GM12878 (cell line): ENCODE data around the gene CCDC68. TPM values are rescaled to one million over a fixed set of nuclear protein-coding genes. Genes with fewer than 3 reads are reported as not detected.

ENCODE experiments used
- ATAC-seq: fragments of 200-7000 bp; cut with Tn5 transposase; 3 replicates; pipeline ENCODE4 v1.9.1; 2020; ENCODE audit warnings: mild to moderate bottlenecking, moderate library complexity
- BruUV-seq: library from RNA; stranded (reverse); fragments of 400-500 nt; replicated peaks from 2 replicates; lab custom pipeline; 2021; lab: Mats Ljungman, UMichigan
- CTCF ChIA-PET: fragments of 300-600 bp; sonication (Branson Sonifier 250); formaldehyde crosslinking; extraction: SDS; loops from one replicate; lab custom pipeline; 2021; ENCODE audit warnings: inconsistent platforms; lab: Yijun Ruan, JAX
- POLR2A ChIA-PET: fragments of 350-600 bp; formaldehyde crosslinking; extraction: SDS; loops from one replicate; lab custom pipeline; 2021; ENCODE audit warnings: inconsistent platforms; lab: Charles Lee
- RAD21 ChIA-PET: fragments of 300-600 bp; sonication (Branson Sonifier 250); formaldehyde crosslinking; loops from one replicate; lab custom pipeline; 2023; ENCODE audit warnings: antibody characterized with exemption; ENCODE audit not compliant: unreplicated experiment; lab: Charles Lee
- SMC1A ChIA-PET: fragments of 300-600 bp; sonication (Branson Sonifier 250); formaldehyde crosslinking; loops from one replicate; lab custom pipeline; 2023; ENCODE audit not compliant: unreplicated experiment, uncharacterized antibody; lab: Charles Lee
- DNase-seq: peaks from one replicate; pipeline ENCODE4 v3.0.0-alpha.2; 2011; ENCODE audit warnings: low read depth, low spot score
- FAIRE-seq: peaks from 3 replicates; lab custom pipeline; 2011; peaks lifted over from hg19 to GRCh38; lab: Jason Lieb, UNC
- H2AFZ ChIP-seq: 2 replicates; pipeline ENCODE4 v1.6.0; 2011; ENCODE audit warnings: low read depth, low read length, control low read depth; ENCODE audit not compliant: control insufficient read depth
- H3K27ac ChIP-seq: 2 replicates; pipeline ENCODE4 v1.5.1; 2011; ENCODE audit warnings: control low read depth; ENCODE audit not compliant: control insufficient read depth, insufficient read depth
- H3K27me3 ChIP-seq, 2 experiments: replicated peaks in 1 of 2; 2 replicates each; pipeline versions ENCODE4 v1.6.0 to v1.6.1; 2011; ENCODE audit warnings: low read length in 1 of 2; ENCODE audit not compliant: control insufficient read depth in 2 of 2, insufficient read depth in 2 of 2
- H3K36me3 ChIP-seq, 2 experiments: 2 replicates each; pipeline ENCODE4 v1.5.1; 2011; ENCODE audit warnings: low read length in 1 of 2; ENCODE audit not compliant: control insufficient read depth in 2 of 2, insufficient read depth in 2 of 2
- H3K4me1 ChIP-seq: 2 replicates; pipeline ENCODE4 v1.6.1; 2011; ENCODE audit warnings: mild to moderate bottlenecking, low read length, moderate library complexity, mixed read lengths; ENCODE audit not compliant: control insufficient read depth, insufficient read depth
- H3K4me2 ChIP-seq: 2 replicates; pipeline ENCODE4 v1.6.0; 2011; ENCODE audit warnings: control low read depth; ENCODE audit not compliant: control insufficient read depth, insufficient read depth
- H3K4me3 ChIP-seq: fragments of 200-600 bp; sonication (generic); 2 replicates; pipeline ENCODE4 v1.5.1; 2016
- H3K79me2 ChIP-seq: 2 replicates; pipeline ENCODE4 v1.6.0; 2011; ENCODE audit warnings: low read length; ENCODE audit not compliant: control insufficient read depth, insufficient read depth
- H3K9ac ChIP-seq: 2 replicates; pipeline ENCODE4 v1.8.0; 2011; ENCODE audit warnings: low read length, control low read depth, mixed read lengths; ENCODE audit not compliant: control insufficient read depth, insufficient read depth
- H3K9me3 ChIP-seq: replicated peaks from 3 replicates; pipeline ENCODE4 v1.5.1; 2011; ENCODE audit warnings: mild to moderate bottlenecking, low read length; ENCODE audit not compliant: control insufficient read depth, insufficient read depth
- H4K20me1 ChIP-seq: 2 replicates; pipeline ENCODE4 v1.6.0; 2011; ENCODE audit not compliant: control insufficient read depth, insufficient read depth
- ASH2L ChIP-seq: fragments of 300-600, 200-600 bp; sonication (generic); IDR thresholded peaks from 2 replicates; pipeline ENCODE4 v1.6.1; 2017; ENCODE audit warnings: low read depth, mild to moderate bottlenecking, borderline replicate concordance
- ESRRA ChIP-seq: IDR thresholded peaks from 2 replicates; pipeline ENCODE4 v1.6.1; 2012; ENCODE audit warnings: mild to moderate bottlenecking, low read length, improper control_type of control experiment
- JUNB ChIP-seq: IDR thresholded peaks from 2 replicates; pipeline ENCODE4 v1.6.1; 2016; ENCODE audit warnings: antibody characterized with exemption, mild to moderate bottlenecking
- KLF5 ChIP-seq: fragments of 450-650 bp; IDR thresholded peaks from 2 replicates; pipeline ENCODE4 v1.6.1; 2014; ENCODE audit warnings: mild to moderate bottlenecking; ENCODE audit not compliant: partially characterized antibody
- MEF2A ChIP-seq: IDR thresholded peaks from 2 replicates; pipeline ENCODE4 v1.6.1; 2011; ENCODE audit warnings: low read depth, mild to moderate bottlenecking, low read length, moderate library complexity; ENCODE audit not compliant: insufficient read depth
- MYB ChIP-seq: fragments of 150-350 bp; IDR thresholded peaks from 2 replicates; pipeline ENCODE4 v1.6.1; 2014; ENCODE audit warnings: mild to moderate bottlenecking, low read depth, low read length, borderline replicate concordance
- NBN ChIP-seq: fragments of 450-650 bp; IDR thresholded peaks from 2 replicates; pipeline ENCODE4 v1.6.1; 2016
- NFYA ChIP-seq: IDR thresholded peaks from 2 replicates; pipeline ENCODE4 v1.6.1; 2011; ENCODE audit warnings: low read depth, mild to moderate bottlenecking, low read length, improper control_type of control experiment, borderline replicate concordance
- NFYB ChIP-seq: IDR thresholded peaks from 2 replicates; pipeline ENCODE4 v1.6.1; 2011; ENCODE audit warnings: low read depth, mild to moderate bottlenecking, low read length, improper control_type of control experiment, moderate library complexity; ENCODE audit not compliant: insufficient read depth
- PAX5 ChIP-seq: IDR thresholded peaks from 2 replicates; pipeline ENCODE4 v1.6.1; 2011; ENCODE audit warnings: low read depth, low read length, borderline replicate concordance
- RAD51 ChIP-seq: fragments of 450-650 bp; IDR thresholded peaks from 2 replicates; pipeline ENCODE4 v1.6.1; 2016; ENCODE audit warnings: moderate library complexity, mild to moderate bottlenecking, inconsistent platforms
- RB1 ChIP-seq: fragments of 450-650 bp; formaldehyde crosslinking; IDR thresholded peaks from 2 replicates; pipeline ENCODE4 v1.6.1; 2017; ENCODE audit warnings: mild to moderate bottlenecking, borderline replicate concordance
- SREBF1 ChIP-seq: IDR thresholded peaks from 2 replicates; pipeline ENCODE4 v1.6.1; 2012; ENCODE audit warnings: mild to moderate bottlenecking, low read length
- SREBF2 ChIP-seq: IDR thresholded peaks from 2 replicates; pipeline ENCODE4 v1.6.1; 2012; ENCODE audit warnings: mild to moderate bottlenecking, low read length
- STAT3 ChIP-seq: IDR thresholded peaks from 2 replicates; pipeline ENCODE4 v1.6.1; 2011; ENCODE audit warnings: low read depth, low read length, improper control_type of control experiment
- TARDBP ChIP-seq: IDR thresholded peaks from 2 replicates; pipeline ENCODE4 v1.6.1; 2016; ENCODE audit warnings: borderline replicate concordance
- ZNF207 ChIP-seq: fragments of 450-650 bp; IDR thresholded peaks from 2 replicates; pipeline ENCODE4 v1.6.1; 2014; ENCODE audit warnings: antibody characterized with exemption, mild to moderate bottlenecking, borderline replicate concordance
- WGBS: methylation state at CpG from one replicate; pipeline ENCODE4 v1.1.6; 2016; ENCODE audit warnings: low lambda C conversion rate; ENCODE audit not compliant: insufficient replicate concordance, insufficient coverage; ENCODE audit errors: missing lambda C conversion rate; 5-methylcytosine and 5-hydroxymethylcytosine counted together
- in situ Hi-C: fragments of 300-500 bp; cut with MboI; formaldehyde crosslinking; loops from 9 replicates; pipeline ENCODE4 v1.14.3; 2018; ENCODE audit warnings: mixed read lengths
- intact Hi-C: fragments of 100-400 bp; cut with micrococcal nuclease; formaldehyde crosslinking; loops from one replicate; pipeline ENCODE4 v1.14.2; 2022; ENCODE audit not compliant: unreplicated experiment
- polyA plus RNA-seq, 11 experiments: library from polyadenylated mRNA; depleted of rRNA in 4 of 11; unstranded in 6 of 11; stranded (reverse) in 5 of 11; fragments of >200 nt; fragmentation: Nextera tagmentation in 4 of 11; fragmentation: Illumina TruSeq in 1 of 11; extraction: Ambion mirVana in 4 of 11; extraction: Trizol in 1 of 11; gene quantifications; 1 replicate in 1 of 11; 2 replicates in 10 of 11; pipeline versions ENCODE4 v1.2.1 to v1.2.3, GENCODE V29; 2011 to 2016; ENCODE audit warnings: inconsistent platforms in 2 of 11, missing spikeins in 2 of 11, low read depth in 1 of 11
- total RNA-seq, 4 experiments: library from RNA; depleted of rRNA in 3 of 4; stranded (reverse); fragments of >200 nt in 3 of 4; fragmentation: Illumina TruSeq in 1 of 4; extraction: Trizol in 1 of 4; gene quantifications; 2 replicates each; pipeline versions ENCODE4 v1.2.1 to v1.2.3, GENCODE V29; 2013 to 2021

The CCDC68 gene
- total and polyA plus RNA-seq, 10 of the 15 experiments (the other 5 are each of a cell fraction or from before 2014, with no cell fraction given): 0.04 TPM; not detected in 9

DNA sequence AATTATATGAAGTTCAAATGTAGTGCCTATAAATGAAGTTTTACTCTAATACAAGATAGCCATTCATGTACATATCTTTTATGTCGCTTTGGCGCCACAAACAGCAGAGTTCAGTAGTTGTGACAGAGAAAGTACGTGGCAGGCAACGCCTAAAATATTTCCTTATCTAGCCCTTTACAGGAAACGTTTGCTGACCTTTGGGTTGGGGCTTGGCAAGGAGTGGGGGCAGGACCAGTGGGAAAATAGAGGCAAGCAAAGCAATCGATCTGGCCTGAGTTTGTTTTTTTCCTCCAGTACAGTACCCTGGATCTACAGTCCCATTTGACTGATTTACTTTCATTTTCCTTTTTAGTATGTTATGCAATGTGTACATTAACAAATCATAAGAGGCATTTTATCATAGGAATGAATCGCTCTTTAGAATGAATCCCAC lies 13.1 kb downstream of the CCDC68 start:
- TF ChIP-seq TARDBP (no peak), MYB (no peak), SREBF1 (no peak), NFYB (no peak), JUNB (peak; percentile 47; the same call in 1 of the 2 replicates), RAD51 (no peak), MEF2A (no peak)
- Histone ChIP-seq H3K9ac (peak overlapping the region; percentile 24; the same call in 1 of the 2 replicates), H3K27me3 (no peaks in the 10 kb centered on the region), H3K36me3 (no peaks in the 10 kb centered on the region), H4K20me1 (no peaks in the 10 kb centered on the region), H3K4me1 (no peaks in the 10 kb centered on the region), H2AFZ (peak overlapping the region; percentile 54), H3K79me2 (no peaks in the 10 kb centered on the region), H3K9me3 (no peaks in the 10 kb centered on the region), H3K27ac (peak overlapping the region; percentile 5; the same call in 1 of the 2 replicates), H3K4me2 (peak overlapping the region; percentile 73), H3K4me3 (peak overlapping the region; percentile 54)
- peak; percentile 90 for ATAC-seq
- ChIA-PET SMC1A (interaction anchor here (0.9 kb wide), 1 partner anchor 12 kb away, joined by 3 read pairs; no protein-coding TSS in a partner anchor), CTCF (interaction anchor here (0.7 kb wide), 1 partner anchor 8 kb away, joined by 3 read pairs; no protein-coding TSS in a partner anchor), RAD21 (no interaction called here), POLR2A (no interaction called here)
- peak; percentile 8 for DNase-seq
- FAIRE-seq: peak; percentile 13
- in situ Hi-C loops: no loop called here
- BruUV-seq: no TSS peak
- intact Hi-C loops: no loop called here
- 14% methylated on average over 7 of the region's 7 CpGs for WGBS

DNA sequence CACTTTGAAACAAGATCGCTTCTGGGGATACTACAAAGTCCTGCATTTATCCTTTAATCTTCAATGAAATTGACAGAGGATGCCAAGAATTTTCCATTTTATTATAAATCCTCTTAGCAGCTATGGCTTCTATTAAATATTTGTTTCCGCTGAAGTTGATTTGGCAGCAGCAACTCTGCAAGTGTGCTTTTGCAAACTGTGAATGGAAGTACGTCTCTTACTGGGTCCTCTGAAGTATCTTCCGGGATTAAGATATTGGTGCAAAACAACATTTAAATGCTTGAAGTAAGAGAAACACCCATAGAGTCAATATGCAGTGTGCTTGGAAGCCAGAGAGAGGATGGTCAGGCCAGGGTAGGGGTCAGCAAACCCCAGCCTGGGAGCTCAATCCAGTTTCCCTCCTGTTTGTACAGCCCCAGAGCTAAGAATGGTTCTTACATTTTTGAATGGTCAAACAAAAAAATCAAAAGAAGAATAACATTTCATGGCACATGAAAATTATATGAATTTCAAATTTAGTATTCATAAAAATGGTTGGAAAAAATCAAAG lies 13.6 kb downstream of the CCDC68 start:
- Histone ChIP-seq H3K4me3 (peak overlapping the region; percentile 54), H3K79me2 (no peaks in the 10 kb centered on the region), H3K27ac (no peak overlapping the region), H3K27me3 (no peaks in the 10 kb centered on the region), H3K36me3 (no peaks in the 10 kb centered on the region), H4K20me1 (no peaks in the 10 kb centered on the region), H3K9me3 (no peaks in the 10 kb centered on the region), H3K4me1 (no peaks in the 10 kb centered on the region), H3K9ac (no peak overlapping the region), H3K4me2 (peak overlapping the region; percentile 73), H2AFZ (peak overlapping the region; percentile 54)
- no TSS peak for BruUV-seq
- ChIA-PET POLR2A (no interaction called here), RAD21 (no interaction called here), CTCF (interaction anchor here (0.7 to 0.9 kb wide), 2 partner anchors 9 to 34 kb away, joined by 3 read pairs; no protein-coding TSS in a partner anchor), SMC1A (interaction anchor here (0.9 kb wide), 1 partner anchor 12 kb away, joined by 3 read pairs; no protein-coding TSS in a partner anchor)
- intact Hi-C loops: no loop called here
- ATAC-seq: no peak
- DNase-seq: no peak
- 96% methylated on average over 4 of the region's 4 CpGs for WGBS
- in situ Hi-C loops: no loop called here
- no peak for FAIRE-seq
- TF ChIP-seq KLF5 (no peak), NBN (no peak), ESRRA (no peak), ASH2L (no peak), ZNF207 (no peak), PAX5 (no peak), SREBF2 (no peak), RB1 (no peak), TARDBP (no peak), STAT3 (no peak), NFYA (no peak)
